GF-D8 (cell line): Measurements from ENCODE around the gene PAPSS1.
"Not testable (repeated sequence)": the region's sequence is repeated elsewhere in the genome, so short reads cannot be mapped to it uniquely, and the experiment has no call there.

Experiments
- DNase-seq: peaks from one replicate; lab custom pipeline; 2025; lab: John Stamatoyannopoulos, UW

The PAPSS1 gene

GRCh38 chr4:107719922-107720722, at the start of gene PAPSS1:
TSS of gene PAPSS1 (minus strand) at chr4:107720234. CDS start at chr4:107720179, 55 bp downstream.
- DNase-seq, result peak; percentile 90

- no peak for DNase-seq
Observed at GRCh38 chr4:107760281-107760947, 40.4 kb upstream of the PAPSS1 start.

- no peak for DNase-seq
Observed at GRCh38 chr4:107757864-107758476, 37.9 kb upstream of the PAPSS1 start.

DNA sequence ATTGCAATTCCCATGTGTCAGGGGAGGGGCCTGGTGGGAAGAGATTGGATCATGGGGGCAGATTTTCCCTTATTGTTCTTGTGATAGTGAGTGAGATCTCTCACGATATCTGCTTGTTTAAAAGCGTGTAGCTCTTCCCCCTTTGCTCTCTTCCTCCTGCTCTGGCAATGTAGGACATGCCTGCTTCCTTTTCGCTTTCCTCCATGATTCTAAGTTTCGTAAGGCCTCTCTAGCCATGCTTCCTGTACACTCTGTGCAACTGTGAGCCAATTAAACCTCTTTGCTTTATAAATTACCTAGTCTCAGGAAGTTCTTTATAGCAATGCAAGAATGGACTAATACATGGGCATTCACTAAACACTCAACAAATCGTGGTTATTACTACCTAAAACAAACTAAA, 37.2 kb upstream of the PAPSS1 start:
- peak; percentile 52 for DNase-seq

DNA sequence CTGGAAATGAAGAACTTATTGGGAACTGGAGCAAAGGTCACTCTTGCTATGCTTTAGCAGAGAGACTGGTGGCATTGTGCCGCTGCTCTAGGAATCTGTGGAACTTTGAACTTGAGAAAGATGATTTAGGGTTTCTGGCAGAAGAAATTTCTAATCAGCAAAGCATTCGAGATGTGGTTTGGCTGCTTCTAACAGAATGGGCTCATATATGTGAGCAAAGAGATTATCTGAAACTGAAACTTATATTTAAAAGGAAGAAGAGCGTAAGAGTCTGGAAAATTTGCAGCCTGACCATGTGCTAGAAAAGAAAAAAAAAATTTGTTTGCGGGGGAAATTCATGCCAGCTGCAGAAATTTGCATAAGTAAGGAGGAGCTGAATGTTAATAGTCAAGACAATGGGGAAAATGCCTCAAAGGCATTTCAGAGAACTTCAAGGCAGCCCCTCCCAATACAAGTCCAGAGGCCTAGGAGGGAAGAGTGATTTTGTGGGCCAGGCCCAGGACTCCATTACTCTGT, 35.9 kb upstream of the PAPSS1 start:
- no peak for DNase-seq

- DNase-seq, result no peak
Observed at GRCh38 chr4:107751670-107752069, 31.6 kb upstream of the PAPSS1 start.

GRCh38 chr4:107747748-107748486, 27.9 kb upstream of the PAPSS1 start:
- DNase-seq, result no peak

DNA sequence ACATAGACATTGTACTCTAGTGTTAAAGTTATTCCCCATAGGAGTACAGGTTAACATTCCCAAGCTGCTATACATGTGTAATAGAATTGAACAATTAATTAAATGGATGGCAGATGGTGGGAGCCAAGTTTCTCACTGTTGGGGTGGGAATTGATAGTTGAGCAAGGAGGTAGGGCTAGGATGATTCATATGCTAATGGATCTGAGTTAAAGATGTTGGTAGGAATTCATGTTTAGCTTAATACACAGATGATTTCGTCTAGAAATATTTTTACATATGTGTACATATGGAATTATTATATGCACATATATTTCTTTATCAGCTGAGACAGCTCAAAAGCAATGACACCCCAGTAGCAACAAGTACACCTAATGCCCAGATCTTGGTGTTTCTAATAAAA, 26.1 kb upstream of the PAPSS1 start:
- DNase-seq, result no peak

DNA sequence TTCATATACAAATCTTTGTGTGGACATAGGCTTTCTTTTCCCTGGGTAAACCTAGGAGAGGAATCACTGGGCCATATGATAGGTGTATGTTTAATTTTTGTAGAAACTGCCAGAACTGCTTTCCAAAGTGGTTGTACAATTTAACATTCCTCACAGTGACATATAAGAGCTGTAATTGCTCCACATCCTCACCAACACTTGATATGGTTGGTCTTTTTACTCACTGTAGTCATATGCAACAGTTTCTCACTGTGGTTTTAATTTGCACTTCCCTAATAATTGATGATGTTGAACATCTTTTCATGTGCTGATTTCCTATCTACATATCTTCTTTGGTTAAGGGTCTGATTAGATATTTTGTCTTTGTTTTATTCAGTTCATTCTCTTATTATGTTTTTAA, 24.5 kb upstream of the PAPSS1 start:
- no peak for DNase-seq

GRCh38 chr4:107743532-107743931, 23.5 kb upstream of the PAPSS1 start:
- no peak for DNase-seq

DNA sequence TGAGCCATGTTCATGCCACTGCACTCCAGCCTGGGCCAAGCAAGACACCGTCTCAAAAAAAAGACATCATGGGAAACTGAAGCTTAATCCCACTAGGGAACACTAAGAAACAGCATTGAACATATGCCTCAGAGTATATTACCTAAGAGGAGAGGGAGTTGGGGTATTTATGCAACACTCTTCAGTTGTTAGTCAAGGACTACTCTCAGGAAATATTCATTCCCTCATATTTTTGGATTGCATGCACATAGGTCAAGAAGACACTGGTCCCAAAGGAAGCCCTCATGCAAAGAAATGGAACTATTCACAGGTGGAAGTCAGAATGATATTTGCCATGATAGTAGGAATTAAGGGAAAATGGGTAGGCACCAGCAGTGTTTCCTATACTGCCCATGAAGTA, 22.8 kb upstream of the PAPSS1 start:
- no peak for DNase-seq

- no peak for DNase-seq
Observed at GRCh38 chr4:107742196-107742595, 22.2 kb upstream of the PAPSS1 start.

DNA sequence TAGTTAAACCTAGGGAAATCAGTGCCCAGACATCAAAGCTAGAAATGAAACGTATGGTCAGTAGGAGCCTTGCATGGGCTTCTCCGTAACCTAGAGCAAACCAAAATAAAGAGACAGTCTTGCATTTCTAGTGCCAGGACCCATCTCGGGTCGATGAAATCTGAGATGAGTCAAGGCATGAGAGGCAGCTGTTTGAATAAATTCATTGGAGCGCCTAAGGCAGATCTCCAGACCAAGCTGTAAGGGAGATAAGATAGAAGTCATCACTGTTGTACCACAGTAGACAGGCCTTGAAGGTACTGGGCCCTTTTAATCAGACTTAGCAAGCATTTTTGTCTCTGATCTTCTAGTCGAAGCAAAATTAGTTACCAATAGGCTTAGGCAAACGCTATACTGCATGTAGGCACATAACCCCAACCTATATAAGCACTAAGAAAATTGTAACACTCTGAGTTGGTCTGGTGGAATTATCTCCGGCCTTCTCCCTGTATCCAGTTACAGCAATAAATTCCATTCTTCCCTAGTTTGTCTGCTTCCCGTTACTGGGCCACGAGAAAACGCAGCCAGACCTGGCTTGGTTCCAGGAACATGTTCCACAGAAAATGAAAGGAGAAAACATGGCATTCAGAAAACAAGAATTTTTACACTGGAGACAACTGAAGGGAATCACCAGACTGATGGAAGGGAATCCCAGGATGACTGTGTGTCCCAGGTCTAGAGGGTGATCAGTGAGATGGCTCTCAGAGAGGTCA, 21.1 kb upstream of the PAPSS1 start:
- no peak for DNase-seq

DNA sequence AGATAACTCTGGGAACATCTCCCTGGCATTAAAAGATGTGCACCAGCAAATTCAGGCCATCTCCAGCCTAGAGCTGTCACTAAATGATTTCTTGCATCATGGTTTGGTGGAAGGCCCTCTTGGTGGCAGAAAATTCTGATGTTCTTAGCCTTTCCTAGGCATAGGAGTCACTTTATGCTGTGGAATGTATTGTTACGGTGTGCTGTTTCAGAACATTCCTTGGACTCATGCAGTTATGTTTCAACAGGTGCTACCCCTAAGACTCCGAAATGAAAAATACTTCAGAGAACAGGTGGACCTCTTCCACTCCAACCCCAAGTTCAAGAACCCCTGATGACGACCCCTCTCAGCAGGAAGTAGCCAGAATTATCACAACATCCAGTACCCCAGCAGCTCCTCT, 20.3 kb upstream of the PAPSS1 start:
- DNase-seq, result no peak

DNA sequence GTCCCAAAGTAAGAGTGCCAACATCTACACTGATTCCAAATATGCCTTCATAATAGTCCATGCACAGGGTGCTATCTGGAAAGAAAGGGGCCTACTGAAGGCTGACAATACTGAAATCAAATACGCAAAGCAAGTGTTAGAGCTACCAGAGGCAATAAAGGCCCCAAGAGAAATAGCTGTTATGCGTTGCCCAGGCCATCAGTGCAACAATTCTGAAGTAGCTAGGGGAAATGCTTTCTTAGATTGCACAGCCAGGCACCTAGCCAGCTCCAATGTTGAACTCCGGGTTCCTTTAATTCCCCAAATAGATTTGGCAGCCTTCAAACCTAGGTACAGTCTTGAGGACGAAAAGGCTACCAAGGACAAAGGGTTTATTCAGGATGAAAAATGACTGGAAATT, 17.4 kb upstream of the PAPSS1 start:
- DNase-seq, result no peak

DNA sequence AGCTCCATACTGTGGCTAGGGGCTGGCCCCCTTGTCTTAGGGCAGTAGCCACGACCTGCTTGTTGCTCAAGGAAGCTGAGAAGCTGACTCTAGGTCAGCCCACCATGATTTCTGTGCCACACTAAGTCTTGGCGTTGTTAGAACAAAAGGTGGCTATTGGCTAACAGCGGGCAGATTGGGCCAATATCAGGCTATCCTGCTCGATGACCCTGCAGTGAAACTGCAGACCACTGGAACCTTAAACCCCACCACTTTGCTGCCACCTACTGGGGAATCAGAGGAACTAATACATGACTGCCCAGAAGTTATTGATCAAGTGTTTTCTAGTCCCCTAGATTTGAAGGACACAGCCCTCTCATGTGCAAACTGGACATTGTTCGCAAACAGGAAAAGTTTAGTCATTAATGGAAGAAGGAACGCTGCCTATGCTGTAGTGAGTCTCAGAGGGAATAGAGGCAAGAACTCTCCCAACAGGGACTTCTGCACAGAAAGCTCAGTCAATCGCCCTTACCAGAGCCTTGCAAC, 17.0 kb upstream of the PAPSS1 start:
- no peak for DNase-seq

GRCh38 chr4:107736037-107736436, 16.0 kb upstream of the PAPSS1 start:
- no peak for DNase-seq

GRCh38 chr4:107734120-107734519, 14.1 kb upstream of the PAPSS1 start:
- DNase-seq, result no peak

- DNase-seq, result no peak
Observed at GRCh38 chr4:107733431-107733925, 13.4 kb upstream of the PAPSS1 start.

- DNase-seq, result not testable (repeated sequence)
Observed at GRCh38 chr4:107729050-107729449, 9.0 kb upstream of the PAPSS1 start.
